Astrocyte (in vitro differentiated cells and primary cell): ENCODE results near the gene SYTL3.

Source experiments
- EZH2 ChIP-seq: IDR thresholded peaks from 2 replicates; pipeline ENCODE4 v1.6.1; 2012; ENCODE audit warnings: mild to moderate bottlenecking, low read length, inconsistent platforms; ENCODE audit not compliant: insufficient read depth
- TF ChIP-seq, protein P1 (sequence below): IDR thresholded peaks from 2 replicates; pipeline ENCODE4 v1.5.1; 2011; ENCODE audit warnings: low read depth, mild to moderate bottlenecking, inconsistent platforms, low read length, moderate library complexity; ENCODE audit not compliant: insufficient read depth

DNA sequence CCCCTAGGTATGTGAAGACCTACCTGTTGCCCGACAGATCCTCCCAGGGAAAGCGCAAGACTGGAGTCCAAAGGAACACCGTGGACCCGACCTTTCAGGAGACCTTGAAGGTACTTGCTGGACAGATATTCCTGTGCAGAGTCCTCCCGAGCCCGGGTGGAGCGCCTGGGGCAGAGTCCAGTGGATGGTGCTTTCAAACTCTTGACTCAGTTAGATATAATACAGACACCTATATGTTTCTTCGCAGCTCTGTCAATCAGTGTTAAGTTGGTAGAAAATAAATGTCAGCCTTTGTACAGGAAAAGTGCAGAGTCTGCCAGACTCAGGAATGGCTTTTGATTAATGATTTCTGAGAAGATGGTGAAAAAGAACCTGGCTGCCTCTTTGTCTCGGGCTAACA is 102.1 kb downstream of the SYTL3 start:
- TF ChIP-seq, protein P1, sequence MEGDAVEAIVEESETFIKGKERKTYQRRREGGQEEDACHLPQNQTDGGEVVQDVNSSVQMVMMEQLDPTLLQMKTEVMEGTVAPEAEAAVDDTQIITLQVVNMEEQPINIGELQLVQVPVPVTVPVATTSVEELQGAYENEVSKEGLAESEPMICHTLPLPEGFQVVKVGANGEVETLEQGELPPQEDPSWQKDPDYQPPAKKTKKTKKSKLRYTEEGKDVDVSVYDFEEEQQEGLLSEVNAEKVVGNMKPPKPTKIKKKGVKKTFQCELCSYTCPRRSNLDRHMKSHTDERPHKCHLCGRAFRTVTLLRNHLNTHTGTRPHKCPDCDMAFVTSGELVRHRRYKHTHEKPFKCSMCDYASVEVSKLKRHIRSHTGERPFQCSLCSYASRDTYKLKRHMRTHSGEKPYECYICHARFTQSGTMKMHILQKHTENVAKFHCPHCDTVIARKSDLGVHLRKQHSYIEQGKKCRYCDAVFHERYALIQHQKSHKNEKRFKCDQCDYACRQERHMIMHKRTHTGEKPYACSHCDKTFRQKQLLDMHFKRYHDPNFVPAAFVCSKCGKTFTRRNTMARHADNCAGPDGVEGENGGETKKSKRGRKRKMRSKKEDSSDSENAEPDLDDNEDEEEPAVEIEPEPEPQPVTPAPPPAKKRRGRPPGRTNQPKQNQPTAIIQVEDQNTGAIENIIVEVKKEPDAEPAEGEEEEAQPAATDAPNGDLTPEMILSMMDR: no peak
- TF ChIP-seq EZH2: no peak
